Epithelial cell of proximal tubule (primary cell): ENCODE measurements around the gene ANAPC10. TPM values are rescaled to one million over a fixed set of nuclear protein-coding genes. Genes with fewer than 3 reads are reported as not detected.

Experiments
- DNase-seq: peaks from one replicate; pipeline ENCODE4 v3.0.0-alpha.2; 2011; ENCODE audit warnings: low read depth
- H3K4me3 ChIP-seq: 2 replicates; pipeline ENCODE4 v1.5.1; 2011; ENCODE audit warnings: low read depth, mild to moderate bottlenecking, low read length
- CTCF ChIP-seq: conservative IDR thresholded peaks from 2 replicates; pipeline ENCODE4 v1.5.1; 2012; ENCODE audit warnings: low read depth, mild to moderate bottlenecking, low read length
- total RNA-seq: library from RNA; depleted of rRNA; stranded (reverse); fragments of >200 nt; gene quantifications from 2 replicates; pipeline ENCODE4 v1.2.3, GENCODE V29; 2015

Gene ANAPC10
- total RNA-seq, 1 donor from 2014 or later, result 25.0 TPM

GRCh38 chr4:145043306-145043705, 54.7 kb downstream of the ANAPC10 start:
- no peak for DNase-seq
- no peak for TF ChIP-seq CTCF
- H3K4me3 ChIP-seq, result no peak overlapping the region

- no peak for TF ChIP-seq CTCF
- no peak for DNase-seq
Measured at GRCh38 chr4:145042601-145043285, 55.3 kb downstream of the ANAPC10 start.

GRCh38 chr4:145041378-145041777, 56.6 kb downstream of the ANAPC10 start:
- TF ChIP-seq CTCF, result no peak
- no peak for DNase-seq
- H3K4me3 ChIP-seq, result no peak overlapping the region

More at GRCh38 chr4:145042601-145043285, 55.3 kb downstream of the ANAPC10 start:
- no peak overlapping the region for H3K4me3 ChIP-seq

GRCh38 chr4:145035494-145036136, 62.4 kb downstream of the ANAPC10 start:
- no peak overlapping the region for H3K4me3 ChIP-seq
- no peak for DNase-seq
- TF ChIP-seq CTCF, result no peak

- DNase-seq, result no peak
- no peak for TF ChIP-seq CTCF
Measured at GRCh38 chr4:145034727-145035211, 63.2 kb downstream of the ANAPC10 start.

GRCh38 chr4:145019346-145019745, 78.7 kb downstream of the ANAPC10 start:
- TF ChIP-seq CTCF, result no peak
- no peak for DNase-seq
- H3K4me3 ChIP-seq, result no peak overlapping the region

More at GRCh38 chr4:145034727-145035211, 63.2 kb downstream of the ANAPC10 start:
- no peak overlapping the region for H3K4me3 ChIP-seq
